ENCODE measurements around the gene FOXP1. TPM values are rescaled to one million over a fixed set of nuclear protein-coding genes. Genes with fewer than 3 reads are reported as not detected.

Gene FOXP1
- total RNA-seq, 1 experiment from 2014 or later: 75.3 TPM

DNA sequence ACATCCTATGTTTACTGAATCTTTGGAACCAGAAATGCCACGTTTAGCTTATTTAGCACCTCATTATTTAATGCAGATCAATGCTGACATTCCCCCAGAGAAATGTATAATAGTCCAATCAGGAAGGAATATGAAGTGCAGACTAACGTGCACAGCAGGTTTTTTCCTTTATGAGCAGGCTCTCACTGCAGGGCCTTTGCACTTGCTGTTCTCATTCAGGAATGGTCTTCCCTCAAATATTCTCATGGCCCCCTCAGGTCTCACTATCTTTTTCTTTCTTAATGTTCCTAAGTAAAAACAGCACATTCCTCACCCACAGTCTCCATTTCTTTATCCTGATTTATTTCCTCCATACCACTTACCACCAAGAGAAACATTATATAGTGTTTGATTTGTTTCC is 174.6 kb downstream of the FOXP1 start:
- H4K8ac ChIP-seq (replicated peaks; ENCODE audit: insufficient read length, low read depth, low read length): no peak overlapping the region
- H3K9ac ChIP-seq (ENCODE audit: extremely low read depth, insufficient read length, low read length): no peak overlapping the region
- no peak overlapping the region for H3K14ac ChIP-seq (ENCODE audit: insufficient read depth, low read length)
- no peak overlapping the region for H2BK15ac ChIP-seq (ENCODE audit: low read depth, low read length)
- no peak for TF ChIP-seq CTCF (conservative IDR thresholded peaks at IDR 0.05)
- WGBS (ENCODE audit: extremely low coverage, insufficient read length, low lambda C conversion rate): no CpG with 5 or more reads among the region's 2 CpGs
- H3K27ac ChIP-seq (ENCODE audit: insufficient read length, low read depth, low read length): no peak overlapping the region
- H3K27me3 ChIP-seq (ENCODE audit: insufficient read depth, low read length): no peaks in the 10 kb centered on the region
- no peak overlapping the region for H3K4me2 ChIP-seq (ENCODE audit: insufficient read depth, insufficient read length, low read length)
- H3K56ac ChIP-seq (ENCODE audit: insufficient read length, low read depth, low read length): no peak overlapping the region
- Mint-ChIP-seq H3K4me1 (peaks cover 12 to 17% of the 10 kb centered on the region in 2 experiments), H3K9me3 (no peaks in the 10 kb centered on the region), H3K27ac (no peak overlapping the region), H3K36me3 (ENCODE audit: insufficient read depth in 1 of 3, low read depth in 3 of 3) (no peaks in the 10 kb centered on the region), H3K27me3 (ENCODE audit: low read depth) (no peaks in the 10 kb centered on the region), H3K4me3 (no peak overlapping the region)
- no peak for DNase-seq
- no peak overlapping the region for H2BK20ac ChIP-seq (ENCODE audit: low read depth, low read length, poor library complexity, severe bottlenecking)
- H2BK5ac ChIP-seq (ENCODE audit: insufficient read length, low read length): no peak overlapping the region
- no peaks in the 10 kb centered on the region for H3K23me2 ChIP-seq (ENCODE audit: insufficient read length, low read depth, low read length, poor library complexity, severe bottlenecking)
- no peak overlapping the region for H2AFZ ChIP-seq (ENCODE audit: low read length)
- no peak overlapping the region for H2AK5ac ChIP-seq (ENCODE audit: insufficient read length, low read length)
- H3K79me1 ChIP-seq (ENCODE audit: insufficient read depth, low read depth, low read length, poor library complexity, severe bottlenecking): no peaks in the 10 kb centered on the region
- H2BK120ac ChIP-seq (ENCODE audit: low read depth, low read length, poor library complexity, severe bottlenecking): no peak overlapping the region
- no peaks in the 10 kb centered on the region; the same call in 1 of the 2 replicates for H3K4me1 ChIP-seq (ENCODE audit: insufficient read depth, low read length)
- no peaks in the 10 kb centered on the region for H3K9me3 ChIP-seq (ENCODE audit: control insufficient read depth, low read depth, low read length)
- no peak overlapping the region for H3K23ac ChIP-seq (ENCODE audit: insufficient read length, low read depth, low read length)
- no peak overlapping the region for H3K4ac ChIP-seq (ENCODE audit: low read depth, low read length)
- H3K18ac ChIP-seq (ENCODE audit: insufficient read length, low read depth, low read length): no peak overlapping the region
- no peak overlapping the region for H4K91ac ChIP-seq (ENCODE audit: insufficient read length, low read depth, low read length)
- no peak overlapping the region for H2BK12ac ChIP-seq (ENCODE audit: insufficient read length, low read depth, low read length)
- no peaks in the 10 kb centered on the region for H3K79me2 ChIP-seq (ENCODE audit: insufficient read depth, low read length)
- H4K20me1 ChIP-seq (ENCODE audit: control insufficient read depth, insufficient read depth, insufficient read length): no peaks in the 10 kb centered on the region
- H4K5ac ChIP-seq (ENCODE audit: insufficient read length, low read depth, low read length): no peak overlapping the region
- no peak overlapping the region for H3T11ph ChIP-seq (ENCODE audit: low read length)

Data from H9 (cell line).